K562 (cell line): ENCODE results near the gene TEX30. TPM values are rescaled to one million over a fixed set of nuclear protein-coding genes. Genes with fewer than 3 reads are reported as not detected.

Source experiments
- ATAC-seq: fragments of 200-7000 bp; cut with Tn5 transposase; 3 replicates; pipeline ENCODE4 v1.9.1; 2020; ENCODE audit warnings: moderate library complexity
- Bru-seq: library from RNA; stranded (reverse); fragments of 400-500 nt; gene quantifications from one replicate; lab custom pipeline; 2021; lab: Mats Ljungman, UMichigan
- BruChase-seq, 2 experiments: library from RNA; stranded (reverse); fragments of 400-500 nt; gene quantifications; one replicate each; lab custom pipeline; 2021; lab: Mats Ljungman, UMichigan
- BruUV-seq: library from RNA; stranded (reverse); fragments of 400-500 nt; replicated peaks from 2 replicates; lab custom pipeline; 2021; lab: Mats Ljungman, UMichigan
- CTCF ChIA-PET: fragments of 300-600 bp; formaldehyde crosslinking; extraction: SDS; loops from one replicate; lab custom pipeline; 2021; ENCODE audit warnings: low intra/inter-chr PET ratio; lab: Yijun Ruan, JAX
- POLR2A ChIA-PET: fragments of 300-600, 350-650 bp; sonication (Branson Sonifier 250); formaldehyde crosslinking; extraction: SDS; loops from one replicate; lab custom pipeline; 2021; ENCODE audit warnings: antibody characterized with exemption, inconsistent platforms; lab: Yijun Ruan, JAX
- DNase-seq, 4 experiments: peaks; one replicate each; pipeline versions ENCODE4 v3.0.0 to v3.0.0-alpha.2; 2011 to 2018; ENCODE audit warnings: low spot score in 3 of 4, mixed read lengths in 3 of 4; ENCODE audit errors: extremely low read depth in 1 of 4
- FAIRE-seq: peaks from 2 replicates; lab custom pipeline; 2011; peaks lifted over from hg19 to GRCh38; lab: Jason Lieb, UNC
- H2AFZ ChIP-seq: 2 replicates; pipeline ENCODE4 v1.6.0; 2011; ENCODE audit warnings: low read depth, low read length, control low read depth, inconsistent platforms
- H3K27ac ChIP-seq: fragments of 200-600 bp; 3 replicates; pipeline ENCODE4 v1.8.0; 2011; ENCODE audit warnings: low read depth, mild to moderate bottlenecking, control low read depth, inconsistent platforms, low read length, moderate library complexity, mixed read lengths; ENCODE audit errors: extremely low read depth
- H3K27me3 ChIP-seq, 2 experiments: fragments of 300-600 bp in 1 of 2; 2 replicates in 1 of 2; 3 replicates in 1 of 2; pipeline versions ENCODE4 v1.6.0 to v1.8.0; 2011; ENCODE audit warnings: inconsistent platforms in 2 of 2, low read length in 2 of 2, mild to moderate bottlenecking in 1 of 2, mixed read lengths in 1 of 2, moderate library complexity in 1 of 2; ENCODE audit not compliant: control insufficient read depth in 2 of 2, insufficient read depth in 2 of 2
- H3K36me3 ChIP-seq: fragments of 300-600 bp; 3 replicates; pipeline ENCODE4 v1.8.0; 2011; ENCODE audit warnings: mild to moderate bottlenecking, low read length, inconsistent platforms; ENCODE audit not compliant: control insufficient read depth, insufficient read depth
- H3K4me1 ChIP-seq, 2 experiments: fragments of 200-600 bp in 1 of 2; replicated peaks in 1 of 2; 2 replicates in 1 of 2; 3 replicates in 1 of 2; pipeline versions ENCODE4 v1.5.1 to v1.8.0; 2011; ENCODE audit warnings: inconsistent platforms in 2 of 2, low read length in 2 of 2, mild to moderate bottlenecking in 1 of 2, mixed read lengths in 1 of 2, moderate library complexity in 1 of 2; ENCODE audit not compliant: control insufficient read depth in 2 of 2, insufficient read depth in 2 of 2
- H3K4me2 ChIP-seq: 2 replicates; pipeline ENCODE4 v1.6.1; 2011; ENCODE audit warnings: low read length, control low read depth, inconsistent platforms, mixed read lengths; ENCODE audit not compliant: insufficient read depth
- H3K4me3 ChIP-seq: fragments of 200-600 bp; sonication (generic), shearing (Covaris generic); 2 replicates; pipeline ENCODE4 v1.5.1; 2016; ENCODE audit warnings: control low read depth, inconsistent platforms
- H3K79me2 ChIP-seq: fragments of 200-600 bp; 3 replicates; pipeline ENCODE4 v1.8.0; 2011; ENCODE audit warnings: low read length, inconsistent platforms; ENCODE audit not compliant: control insufficient read depth, insufficient read depth
- H3K9ac ChIP-seq, 2 experiments: 2 replicates each; pipeline versions ENCODE4 v1.6.0 to v1.6.1; 2011; ENCODE audit warnings: low read depth in 2 of 2, low read length in 2 of 2, control low read depth in 1 of 2, inconsistent platforms in 1 of 2, mild to moderate bottlenecking in 1 of 2, mixed read lengths in 1 of 2; ENCODE audit not compliant: insufficient read depth in 1 of 2
- H3K9me1 ChIP-seq: one replicate; pipeline ENCODE4 v1.6.0; 2011; ENCODE audit warnings: inconsistent platforms, mild to moderate bottlenecking, low read length, moderate library complexity; ENCODE audit not compliant: control insufficient read depth, insufficient read depth
- H3K9me3 ChIP-seq: replicated peaks from 2 replicates; pipeline ENCODE4 v1.5.1; 2011; ENCODE audit warnings: low read depth, low read length, inconsistent platforms; ENCODE audit not compliant: control insufficient read depth, insufficient read depth
- H4K20me1 ChIP-seq: replicated peaks from 2 replicates; pipeline ENCODE4 v1.6.1; 2011; ENCODE audit warnings: low read length, inconsistent platforms, mixed read lengths; ENCODE audit not compliant: control insufficient read depth, insufficient read depth
- ARID3B ChIP-seq: fragments of 250-450 bp; sonication (Bioruptor Pico); IDR thresholded peaks from 2 replicates; pipeline ENCODE4 v1.4.0; 2020; ENCODE audit warnings: borderline replicate concordance
- LARP7 ChIP-seq: fragments of 450-650 bp; IDR thresholded peaks from 2 replicates; pipeline ENCODE4 v1.6.1; 2016
- SETDB1 ChIP-seq: IDR thresholded peaks from one replicate; pipeline ENCODE4 v1.6.1; 2012; ENCODE audit warnings: low read length, control low read depth, inconsistent platforms
- THAP12 ChIP-seq: fragments of 250-450 bp; sonication (Bioruptor Pico); IDR thresholded peaks from 2 replicates; pipeline ENCODE4 v1.9.0; 2021; ENCODE audit warnings: mild to moderate bottlenecking, inconsistent platforms
- VEZF1 ChIP-seq: fragments of 200-800 bp; sonication (Bioruptor generic); IDR thresholded peaks from 2 replicates; pipeline ENCODE4 v1.6.1; 2017; ENCODE audit warnings: missing genetic modification characterization, missing compliant biosample characterization
- ZNF282 ChIP-seq: sonication (generic); formaldehyde crosslinking; IDR thresholded peaks from 2 replicates; pipeline ENCODE4 v1.8.1; 2023; ENCODE audit warnings: missing genetic modification reagents
- ZNF316 ChIP-seq: fragments of 450-650 bp; IDR thresholded peaks from 2 replicates; pipeline ENCODE4 v1.6.1; 2016
- ZNF586 ChIP-seq: fragments of 450-650 bp; formaldehyde crosslinking; conservative IDR thresholded peaks from 2 replicates; pipeline ENCODE4 v1.4.0; 2020; ENCODE audit warnings: mild to moderate bottlenecking, moderate library complexity
- ZNF76 ChIP-seq: fragments of 250-450 bp; sonication (Bioruptor Pico); IDR thresholded peaks from 2 replicates; pipeline ENCODE4 v1.4.0; 2020; ENCODE audit warnings: mild to moderate bottlenecking, moderate library complexity, borderline replicate concordance
- WGBS: fragments of 100-300 bp; shearing (Covaris generic); methylation state at CpG from one replicate; pipeline ENCODE4 v1.1.6; 2016; ENCODE audit warnings: low coverage, mixed read lengths; ENCODE audit not compliant: insufficient coverage; ENCODE audit errors: missing lambda C conversion rate; 5-methylcytosine and 5-hydroxymethylcytosine counted together
- in situ Hi-C: fragments of 300-500 bp; cut with MboI; formaldehyde crosslinking; loops from 4 replicates; pipeline ENCODE4 v1.15.0; 2018; ENCODE audit warnings: inconsistent platforms, mixed read lengths
- intact Hi-C: fragments of 100-400 bp; cut with micrococcal nuclease; formaldehyde crosslinking; loops from 2 replicates; pipeline ENCODE4 v1.14.2; 2022
- long read RNA-seq, 3 experiments: library from polyadenylated mRNA in 2 of 3; library from RNA in 1 of 3; unstranded in 2 of 3; stranded (forward) in 1 of 3; transcript quantifications; one replicate each; pipeline ENCODE4 v2.0.0, GENCODE V29; 2019 to 2022
- polyA minus RNA-seq, 3 experiments: library from RNA; depleted of rRNA, polyadenylated mRNA; stranded (reverse); fragments of >200 nt; gene quantifications; 2 replicates each; pipeline ENCODE4 v1.2.3, GENCODE V29; 2011
- polyA plus RNA-seq, 8 experiments: library from polyadenylated mRNA; depleted of rRNA in 4 of 8; stranded (reverse) in 5 of 8; unstranded in 3 of 8; fragments of >200 nt; fragmentation: Nextera tagmentation in 2 of 8; fragmentation: Illumina TruSeq in 1 of 8; extraction: Ambion mirVana in 2 of 8; extraction: Trizol in 1 of 8; gene quantifications; 2 replicates each; pipeline versions ENCODE4 v1.2.1 to v1.2.3, GENCODE V29; 2011 to 2014; ENCODE audit warnings: inconsistent platforms in 1 of 8, missing spikeins in 1 of 8
- total RNA-seq, 7 experiments: library from RNA; depleted of rRNA in 6 of 7; stranded (reverse); fragments of >200 nt in 6 of 7; fragmentation: Illumina TruSeq in 2 of 7; extraction: Trizol in 2 of 7; gene quantifications; 2 replicates each; pipeline versions ENCODE4 v1.2.1 to v1.2.3, GENCODE V29; 2011 to 2021; ENCODE audit warnings: low replicate concordance in 1 of 7

Gene TEX30
- 4.6 and 15.5 TPM in 2 replicates for total RNA-seq (2011; cell fraction: chromatin; rRNA removed; ENCODE audit: low replicate concordance)
- total RNA-seq (2011; cell fraction: nucleolus; rRNA removed), result 1.8 and 2.8 TPM in 2 replicates
- 5.1 and 12.0 TPM in 2 replicates for total RNA-seq (2011; cell fraction: nucleoplasm; rRNA removed)
- total RNA-seq (2014; rRNA removed) (21.7 and 24.1 TPM in 2 replicates), total RNA-seq (2014; rRNA removed; fragmentation: Illumina TruSeq; extraction: Trizol) (40.9 and 42.0 TPM in 2 replicates), total RNA-seq (2015; rRNA removed; fragmentation: Illumina TruSeq; extraction: Trizol) (29.6 and 37.0 TPM in 2 replicates), total RNA-seq (2021) (25.8 and 26.4 TPM in 2 replicates), polyA plus RNA-seq (2011; rRNA removed) (26.7 and 37.3 TPM in 2 replicates), polyA plus RNA-seq (2014; fragmentation: Illumina TruSeq; extraction: Trizol) (30.2 TPM in 2 replicates), polyA plus RNA-seq (2014; fragmentation: Nextera tagmentation; extraction: Ambion mirVana) (100 to 1,000 TPM; 109 to 143 TPM), polyA plus RNA-seq (2014; rRNA removed) (39.5 and 40.6 TPM in 2 replicates), polyA minus RNA-seq (2011; rRNA and poly(A)+ RNA removed) (10.3 and 10.5 TPM in 2 replicates), Bru-seq, nascent RNA (percentile 88 among the genes with signal in this experiment), BruChase-seq, experiment 1, labeled RNA remaining after a 2-hour chase (percentile 76 among the genes with signal in this experiment), BruChase-seq, experiment 2, labeled RNA remaining after a 6-hour chase (percentile 74 among the genes with signal in this experiment)
- 6.5 and 14.3 TPM in 2 replicates for polyA plus RNA-seq (2011; cell fraction: cytosol; rRNA removed)
- 5.4 and 9.0 TPM in 2 replicates for polyA plus RNA-seq (2011; cell fraction: nucleus; rRNA removed)
- polyA plus RNA-seq (2012), result 21.3 and 31.0 TPM in 2 replicates
- polyA minus RNA-seq (2011; cell fraction: cytosol; rRNA and poly(A)+ RNA removed), result 2.7 and 7.1 TPM in 2 replicates
- polyA minus RNA-seq (2011; cell fraction: nucleus; rRNA and poly(A)+ RNA removed), result 3.5 and 6.4 TPM in 2 replicates
- long read RNA-seq, experiment 1, transcript TEX30-206 (6 exons, 1,165 nt), result major isoform, 29 of 88 reads
- long read RNA-seq, experiment 1, transcript TEX30-202 (5 exons, 1,038 nt), result minor isoform, 6 of 88 reads
- long read RNA-seq, experiment 1, transcript TEX30-205 (5 exons, 959 nt), result minor isoform, 12 of 88 reads
- long read RNA-seq, experiment 1, partial matches to known transcripts, result 22 of 88 reads
- long read RNA-seq, experiment 1, other reads (novel, unspliced or antisense), result 15 of 88 reads
- long read RNA-seq, experiment 2, transcript TEX30-202 (5 exons, 1,038 nt), result major isoform, 5 of 16 reads
- long read RNA-seq, experiment 2, partial matches to known transcripts, result 3 of 16 reads
- long read RNA-seq, experiment 2, other reads (novel, unspliced or antisense), result 3 of 16 reads
- long read RNA-seq, experiment 3, transcript TEX30-206 (6 exons, 1,165 nt), result major isoform, 24 of 43 reads
- long read RNA-seq, experiment 3, transcript TEX30-205 (5 exons, 959 nt), result minor isoform, 8 of 43 reads
- long read RNA-seq, experiment 3, partial matches to known transcripts, result 1 of 43 reads
- long read RNA-seq, experiment 3, other reads (novel, unspliced or antisense), result 2 of 43 reads

- DNase-seq, result peak; percentile 83 to 85 (median 84)
- Histone ChIP-seq H4K20me1 (no peaks in the 10 kb centered on the region), H3K4me3 (peak within 1 kb of the TSS; percentile 86), H3K9ac (peak within 1 kb of the TSS; percentile 88 to 97), H3K79me2 (peaks cover 24% of the 10 kb centered on the region), H3K9me1 (no peaks in the 10 kb centered on the region), H3K9me3 (no peaks in the 10 kb centered on the region), H3K27ac (peak within 1 kb of the TSS; percentile 88), H2AFZ (peak within 1 kb of the TSS; percentile 94), H3K4me2 (peak within 1 kb of the TSS; percentile 88), H3K36me3 (peaks cover 16% of the 10 kb centered on the region; the same call in 1 of the 3 replicates), H3K27me3 (no peaks in the 10 kb centered on the region), H3K4me1 (peaks cover 13 to 26% of the 10 kb centered on the region in 2 experiments; a peak in 4 of 5 replicates)
- intact Hi-C loops, result loop anchor here (1.0 to 10.0 kb wide), 4 partner anchors 25 to 177 kb away; partner anchors contain the start of genes ERCC5, POGLUT2 and TPP2
- 2% methylated on average over 23 of the region's 85 CpGs for WGBS
- BruUV-seq, result no TSS peak
- ChIA-PET CTCF (interaction anchor here (0.6 kb wide), 1 partner anchor 1475 kb away, joined by 3 read pairs; no protein-coding TSS in a partner anchor), POLR2A (interaction anchor here (0.6 to 1.4 kb wide), 10 partner anchors 10 to 177 kb away, joined by 3 to 5 read pairs (median 3); partner anchors contain the start of gene TPP2)
- peak; percentile 95 for ATAC-seq
- in situ Hi-C loops, result no loop called here
- FAIRE-seq, result no peak
- TF ChIP-seq SETDB1 (no peak), ZNF282 (CRISPR knock-in tag) (peak; percentile 82; the same call in 1 of the 2 replicates), ARID3B (CRISPR knock-in tag) (no peak), ZNF586 (no peak), ZNF76 (CRISPR knock-in tag) (no peak), LARP7 (no peak), THAP12 (0 out of 2 replicates have a peak, but pooled peaks have one; percentile 36), VEZF1 (CRISPR knock-in tag) (no peak), ZNF316 (no peak)
Observed at GRCh38 chr13:102773441-102774213, at the start of gene TEX30. TEX30 (minus strand) TSS chr13:102773786; CDS start chr13:102770026, 3,760 bp downstream.
